ENCODE data around the gene DHX35.

DHX35 gene

GRCh38 chr20:39045676-39046075 is 83.5 kb downstream of the DHX35 start:
- no peaks in the 10 kb centered on the region for H3K9me2 ChIP-seq (ENCODE audit: low read depth, low read length)
- H3K27me3 ChIP-seq (ENCODE audit: insufficient read depth, low read length): no peaks in the 10 kb centered on the region
- TF ChIP-seq EZH2 (IDR thresholded peaks at IDR 0.05; ENCODE audit: borderline replicate concordance, low read length): no peak
- TF ChIP-seq, protein P1, sequence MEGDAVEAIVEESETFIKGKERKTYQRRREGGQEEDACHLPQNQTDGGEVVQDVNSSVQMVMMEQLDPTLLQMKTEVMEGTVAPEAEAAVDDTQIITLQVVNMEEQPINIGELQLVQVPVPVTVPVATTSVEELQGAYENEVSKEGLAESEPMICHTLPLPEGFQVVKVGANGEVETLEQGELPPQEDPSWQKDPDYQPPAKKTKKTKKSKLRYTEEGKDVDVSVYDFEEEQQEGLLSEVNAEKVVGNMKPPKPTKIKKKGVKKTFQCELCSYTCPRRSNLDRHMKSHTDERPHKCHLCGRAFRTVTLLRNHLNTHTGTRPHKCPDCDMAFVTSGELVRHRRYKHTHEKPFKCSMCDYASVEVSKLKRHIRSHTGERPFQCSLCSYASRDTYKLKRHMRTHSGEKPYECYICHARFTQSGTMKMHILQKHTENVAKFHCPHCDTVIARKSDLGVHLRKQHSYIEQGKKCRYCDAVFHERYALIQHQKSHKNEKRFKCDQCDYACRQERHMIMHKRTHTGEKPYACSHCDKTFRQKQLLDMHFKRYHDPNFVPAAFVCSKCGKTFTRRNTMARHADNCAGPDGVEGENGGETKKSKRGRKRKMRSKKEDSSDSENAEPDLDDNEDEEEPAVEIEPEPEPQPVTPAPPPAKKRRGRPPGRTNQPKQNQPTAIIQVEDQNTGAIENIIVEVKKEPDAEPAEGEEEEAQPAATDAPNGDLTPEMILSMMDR (IDR thresholded peaks at IDR 0.05; ENCODE audit: low read length): no peak

GRCh38 chr20:39047417-39047985 is 85.4 kb downstream of the DHX35 start:
- Histone ChIP-seq H3K9me2 (ENCODE audit: low read depth, low read length) (no peaks in the 10 kb centered on the region), H3K9ac (ENCODE audit: low read length) (no peak overlapping the region), H3K9me3 (ENCODE audit: low read length) (no peaks in the 10 kb centered on the region), H3K27ac (ENCODE audit: low read depth, low read length, poor library complexity, severe bottlenecking) (no peak overlapping the region), H3K27me3 (ENCODE audit: insufficient read depth, low read length) (no peaks in the 10 kb centered on the region), H2AFZ (ENCODE audit: low read length) (no peak overlapping the region), H3K4me2 (ENCODE audit: low read length) (no peak overlapping the region), H3K79me2 (ENCODE audit: insufficient read depth, low read length) (no peaks in the 10 kb centered on the region), H3F3A (ENCODE audit: insufficient read depth, low read length) (no peaks in the 10 kb centered on the region), H3K4me3 (ENCODE audit: low read depth, low read length, poor library complexity, severe bottlenecking) (no peak overlapping the region), H4K20me1 (ENCODE audit: insufficient read depth, low read length) (no peaks in the 10 kb centered on the region), H3K36me3 (ENCODE audit: insufficient read depth, low read length) (peaks cover 4% of the 10 kb centered on the region), H3K4me1 (ENCODE audit: insufficient read depth, low read length, severe bottlenecking) (peaks cover 9% of the 10 kb centered on the region)
- no peak for TF ChIP-seq EZH2 (IDR thresholded peaks at IDR 0.05; ENCODE audit: borderline replicate concordance, low read length)
- TF ChIP-seq, protein P1 (IDR thresholded peaks at IDR 0.05; ENCODE audit: low read length): no peak

More at GRCh38 chr20:39045676-39046075, 83.5 kb downstream of the DHX35 start:
- H4K20me1 ChIP-seq (ENCODE audit: insufficient read depth, low read length): no peaks in the 10 kb centered on the region
- H3K4me2 ChIP-seq (ENCODE audit: low read length): no peak overlapping the region
- no peak overlapping the region for H3K4me3 ChIP-seq (ENCODE audit: low read depth, low read length, poor library complexity, severe bottlenecking)
- no peak overlapping the region for H3K9ac ChIP-seq (ENCODE audit: low read length)
- no peaks in the 10 kb centered on the region for H3K79me2 ChIP-seq (ENCODE audit: insufficient read depth, low read length)
- H3K27ac ChIP-seq (ENCODE audit: low read depth, low read length, poor library complexity, severe bottlenecking): no peak overlapping the region
- peaks cover 9% of the 10 kb centered on the region for H3K4me1 ChIP-seq (ENCODE audit: insufficient read depth, low read length, severe bottlenecking)
- H2AFZ ChIP-seq (ENCODE audit: low read length): no peak overlapping the region
- H3K36me3 ChIP-seq (ENCODE audit: insufficient read depth, low read length): peaks cover 8% of the 10 kb centered on the region
- no peaks in the 10 kb centered on the region for H3F3A ChIP-seq (ENCODE audit: insufficient read depth, low read length)
- H3K9me3 ChIP-seq (ENCODE audit: low read length): no peaks in the 10 kb centered on the region

- Histone ChIP-seq H3K9ac (ENCODE audit: low read length) (no peak overlapping the region), H3F3A (ENCODE audit: insufficient read depth, low read length) (no peaks in the 10 kb centered on the region), H3K4me3 (ENCODE audit: low read depth, low read length, poor library complexity, severe bottlenecking) (no peak overlapping the region), H3K9me2 (ENCODE audit: low read depth, low read length) (no peaks in the 10 kb centered on the region), H3K36me3 (ENCODE audit: insufficient read depth, low read length) (no peaks in the 10 kb centered on the region; the same call in 1 of the 2 replicates), H3K79me2 (ENCODE audit: insufficient read depth, low read length) (no peaks in the 10 kb centered on the region), H3K4me2 (ENCODE audit: low read length) (no peak overlapping the region), H3K4me1 (ENCODE audit: insufficient read depth, low read length, severe bottlenecking) (peaks cover 9% of the 10 kb centered on the region), H4K20me1 (ENCODE audit: insufficient read depth, low read length) (no peaks in the 10 kb centered on the region), H2AFZ (ENCODE audit: low read length) (no peak overlapping the region), H3K9me3 (ENCODE audit: low read length) (no peaks in the 10 kb centered on the region), H3K27me3 (ENCODE audit: insufficient read depth, low read length) (no peaks in the 10 kb centered on the region), H3K27ac (ENCODE audit: low read depth, low read length, poor library complexity, severe bottlenecking) (no peak overlapping the region)
- TF ChIP-seq, protein P1 (IDR thresholded peaks at IDR 0.05; ENCODE audit: low read length): peak; percentile 97
- no peak for TF ChIP-seq EZH2 (IDR thresholded peaks at IDR 0.05; ENCODE audit: borderline replicate concordance, low read length)
Observed at GRCh38 chr20:39048000-39048696, 86.0 kb downstream of the DHX35 start.

Data from OCI-LY1 (cell line).